Raji (cell line): Measurements from ENCODE around the gene CACNG1.

Source experiments
- POLR2A ChIP-seq: IDR thresholded peaks from 2 replicates; pipeline ENCODE4 v1.6.1; 2011; ENCODE audit warnings: low read depth, low read length, control low read depth; ENCODE audit not compliant: insufficient read depth

Gene CACNG1

DNA sequence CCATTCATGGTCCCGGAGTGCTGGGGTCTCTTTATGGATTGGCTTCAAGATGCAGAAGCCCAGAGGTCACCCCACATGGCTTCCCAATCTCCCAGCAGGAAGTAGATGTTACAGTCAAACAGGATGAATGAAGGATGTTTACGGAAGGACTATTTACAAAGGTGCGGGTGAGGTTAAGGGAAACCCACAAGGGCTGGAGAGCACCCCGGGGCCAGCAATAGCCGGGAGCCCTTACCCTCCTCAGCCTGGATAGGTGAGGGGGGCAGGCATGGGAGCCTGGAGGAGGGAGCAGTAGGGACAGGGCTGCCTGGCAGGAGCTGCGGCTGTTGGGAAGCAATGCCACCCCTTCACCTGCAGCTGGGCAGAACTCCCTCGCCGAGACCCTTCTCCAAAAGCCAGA lies 24.5 kb upstream of the CACNG1 start:
- no peak for TF ChIP-seq POLR2A

DNA sequence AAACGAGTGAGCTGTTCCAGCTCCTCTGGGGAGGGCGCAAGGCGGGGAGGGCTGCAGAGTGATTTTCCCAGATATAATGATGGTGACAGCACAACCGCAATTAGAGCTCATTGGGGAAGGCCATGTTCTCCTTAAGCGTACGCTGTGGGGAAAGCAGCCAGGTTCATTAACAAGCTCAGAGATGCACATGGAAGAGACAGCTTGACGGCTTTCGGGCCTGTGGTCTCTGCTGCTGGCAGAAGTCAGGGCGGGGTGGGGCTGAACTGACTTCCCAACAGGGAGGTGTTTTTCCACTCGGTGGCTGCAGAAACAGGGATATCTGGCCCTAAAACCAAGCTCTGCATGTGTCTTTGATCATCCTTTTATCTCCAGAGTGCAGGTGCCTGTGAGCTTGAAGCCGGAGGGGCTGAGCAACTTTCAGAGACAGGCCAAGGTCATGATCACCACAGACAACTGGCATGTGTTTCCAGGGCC lies 24.0 kb upstream of the CACNG1 start:
- no peak for TF ChIP-seq POLR2A

DNA sequence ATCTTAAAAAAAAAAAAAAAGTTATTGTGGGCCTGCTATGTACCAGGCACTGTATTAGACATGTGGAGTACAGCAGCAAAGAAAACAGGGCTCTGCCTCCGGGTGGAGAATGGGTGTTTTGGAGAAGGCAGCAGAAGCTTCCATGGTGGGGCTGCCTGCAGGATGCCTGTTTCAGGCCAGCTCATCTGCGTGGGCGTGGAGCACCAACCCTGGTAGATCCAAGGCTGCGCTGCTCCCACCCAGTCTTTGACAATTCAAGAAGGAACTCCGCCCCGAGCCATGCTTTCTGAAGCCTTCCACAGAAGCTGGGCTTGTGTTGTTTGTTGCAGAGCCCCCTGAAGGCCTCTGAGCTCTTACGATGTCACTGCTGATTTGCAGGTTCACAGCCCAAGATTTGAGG lies 23.2 kb upstream of the CACNG1 start:
- TF ChIP-seq POLR2A = no peak

DNA sequence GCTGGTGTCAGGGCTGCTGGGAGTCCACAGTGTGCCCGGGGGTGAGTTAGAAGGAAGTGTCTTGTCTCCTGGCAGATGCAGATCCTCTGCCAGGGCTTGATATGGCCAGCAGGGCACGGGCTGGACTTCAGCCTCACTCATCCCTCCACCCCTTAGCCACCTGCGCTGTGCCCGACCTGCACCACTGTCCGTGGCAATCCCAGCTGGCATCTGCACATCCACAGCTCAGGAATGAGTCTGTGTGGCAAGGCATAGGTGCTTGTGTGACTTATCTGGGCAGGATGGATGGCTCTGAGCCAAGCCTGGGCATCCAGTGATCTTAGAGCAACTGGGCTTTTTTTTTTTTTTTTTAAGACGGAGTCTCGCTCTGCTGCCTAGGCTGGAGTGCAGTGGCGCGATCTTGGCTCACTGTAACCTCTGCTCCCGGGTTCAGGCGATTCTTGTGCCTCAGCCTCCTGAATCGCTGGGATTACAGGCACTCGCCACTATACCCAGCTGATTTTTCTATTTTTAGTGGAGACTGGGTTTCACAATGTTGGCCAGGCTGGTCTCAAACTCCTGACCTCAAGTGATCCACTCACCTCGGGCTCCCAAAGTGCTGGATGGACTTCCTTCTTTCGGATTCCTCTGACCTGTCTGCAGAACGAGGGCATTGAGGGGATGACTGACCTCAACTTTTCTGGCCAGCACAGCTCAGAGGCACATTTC lies 22.5 kb upstream of the CACNG1 start:
- TF ChIP-seq POLR2A = no peak

DNA sequence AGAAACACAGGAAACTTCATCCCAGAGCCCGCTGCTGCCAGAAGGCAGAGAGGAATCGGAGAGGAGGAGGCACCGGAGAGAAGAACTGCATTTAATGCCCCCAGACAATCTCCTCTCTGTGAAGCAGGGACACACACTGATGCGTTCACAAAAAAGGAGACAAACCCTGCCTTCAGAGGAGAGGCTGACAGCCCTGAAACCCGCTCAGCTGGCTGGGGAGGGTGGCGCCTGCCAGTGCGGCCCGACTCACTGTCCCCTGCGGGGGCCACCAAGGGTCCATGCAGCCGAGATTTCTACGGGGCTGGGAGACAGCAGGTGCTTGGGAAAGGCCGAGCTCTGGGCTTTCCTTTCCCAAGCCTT lies 21.9 kb upstream of the CACNG1 start:
- TF ChIP-seq POLR2A = no peak

DNA sequence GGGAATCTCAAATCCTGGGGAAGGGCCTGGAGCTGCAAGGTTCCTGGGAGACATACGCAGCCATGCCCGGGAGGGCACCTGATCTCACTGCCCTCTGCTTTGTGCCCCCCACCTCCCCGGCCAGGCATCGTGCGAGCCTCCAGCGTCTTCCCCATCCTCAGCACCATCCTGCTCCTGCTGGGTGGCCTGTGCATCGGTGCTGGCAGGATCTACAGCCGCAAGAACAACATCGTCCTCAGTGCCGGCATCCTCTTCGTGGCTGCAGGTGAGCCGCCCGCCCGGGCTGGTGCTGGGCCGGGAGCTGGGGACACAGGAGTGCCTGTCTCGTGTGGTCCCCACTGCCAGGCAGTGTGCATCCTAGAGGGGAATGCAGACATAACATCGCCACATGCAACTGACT lies 19.6 kb upstream of the CACNG1 start:
- no peak for TF ChIP-seq POLR2A

DNA sequence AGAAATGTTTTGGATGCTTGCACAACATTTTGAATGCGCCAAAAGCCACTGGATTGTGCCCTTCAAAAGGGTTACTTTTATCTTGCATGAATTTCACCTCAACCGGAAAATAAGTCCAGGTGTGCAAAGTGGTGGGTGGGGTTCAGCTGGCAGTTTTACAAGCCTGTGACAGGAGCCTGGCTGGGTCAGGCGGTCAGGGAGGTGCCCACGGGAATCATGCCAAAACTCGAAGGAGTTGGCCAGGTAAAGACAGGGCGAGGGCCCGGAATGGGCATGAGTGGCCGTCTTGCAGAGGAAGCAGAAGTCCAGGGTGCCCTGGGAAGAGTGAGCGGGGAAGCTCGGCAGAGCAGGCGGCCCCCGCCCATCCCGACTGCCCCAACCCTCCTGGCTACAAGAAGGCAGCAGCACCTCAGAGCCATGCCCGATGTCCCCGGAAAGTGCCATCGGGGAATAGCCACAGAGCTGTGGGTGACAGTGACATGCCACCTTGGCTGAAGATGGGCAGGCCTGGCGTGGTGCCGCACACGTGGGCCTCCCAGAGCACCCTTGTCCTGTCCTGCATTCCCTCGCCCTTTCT lies 19.1 kb upstream of the CACNG1 start:
- TF ChIP-seq POLR2A = no peak

DNA sequence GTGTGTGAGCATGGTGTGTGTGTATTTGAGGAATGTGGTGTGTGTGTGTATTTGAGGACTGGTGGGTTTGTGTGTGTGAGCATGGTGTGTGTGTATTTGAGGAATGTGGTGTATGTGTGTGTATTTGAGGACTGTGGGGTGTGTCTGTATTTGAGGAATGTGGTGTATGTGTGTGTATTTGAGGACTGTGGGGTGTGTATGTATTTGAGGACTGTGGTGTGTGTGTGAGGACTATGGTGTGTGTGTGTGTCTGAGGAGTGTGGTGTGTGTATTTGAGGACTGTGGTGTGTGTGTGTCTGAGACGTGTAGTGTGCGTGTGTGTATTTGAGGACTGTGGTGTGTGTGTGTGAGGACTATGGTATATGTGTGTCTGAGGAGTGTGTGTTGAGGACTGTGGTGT lies 18.0 kb upstream of the CACNG1 start:
- TF ChIP-seq POLR2A = no peak

DNA sequence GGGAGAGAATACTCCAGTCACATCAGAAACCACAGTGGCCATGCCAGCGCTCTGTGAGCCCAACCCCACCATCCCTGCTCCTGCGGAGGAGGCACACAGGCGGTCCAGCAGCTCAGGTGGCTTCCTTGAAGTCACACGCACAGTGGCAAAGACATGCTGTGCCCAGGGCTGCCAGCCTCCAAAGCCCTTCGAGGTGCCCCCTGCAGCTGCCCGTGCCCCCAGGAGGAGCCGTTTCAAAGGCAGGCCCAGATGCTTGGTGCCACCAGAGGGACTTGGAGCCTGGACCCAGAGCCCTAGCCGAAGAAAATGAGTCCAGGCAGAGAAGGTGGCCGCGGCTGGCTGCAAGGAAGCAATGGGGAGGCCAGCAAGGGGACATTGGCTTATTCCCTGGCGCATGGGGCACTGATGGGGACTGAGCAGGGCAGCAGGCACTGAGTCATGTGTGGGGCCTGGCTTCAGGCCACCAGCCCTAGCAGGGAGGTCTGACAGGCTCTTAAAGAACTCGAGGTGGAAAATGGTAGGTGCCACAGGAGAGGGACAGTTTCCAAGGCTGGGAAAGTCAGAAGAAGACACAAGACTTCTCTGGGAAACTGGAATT lies 17.2 kb upstream of the CACNG1 start:
- no peak for TF ChIP-seq POLR2A

DNA sequence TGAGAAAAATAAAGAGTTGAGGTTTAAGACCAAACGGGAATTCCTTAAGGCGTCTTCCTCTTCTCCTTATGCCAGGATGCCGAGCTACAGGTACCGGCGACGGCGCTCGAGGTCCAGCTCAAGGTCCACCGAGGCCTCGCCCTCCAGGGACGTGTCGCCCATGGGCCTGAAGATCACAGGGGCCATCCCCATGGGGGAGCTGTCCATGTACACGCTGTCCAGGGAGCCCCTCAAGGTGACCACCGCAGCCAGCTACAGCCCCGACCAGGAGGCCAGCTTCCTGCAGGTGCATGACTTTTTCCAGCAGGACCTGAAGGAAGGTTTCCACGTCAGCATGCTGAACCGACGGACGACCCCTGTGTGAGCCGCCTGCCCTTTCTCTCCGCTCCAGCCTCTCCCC lies 13.7 kb upstream of the CACNG1 start:
- no peak for TF ChIP-seq POLR2A

DNA sequence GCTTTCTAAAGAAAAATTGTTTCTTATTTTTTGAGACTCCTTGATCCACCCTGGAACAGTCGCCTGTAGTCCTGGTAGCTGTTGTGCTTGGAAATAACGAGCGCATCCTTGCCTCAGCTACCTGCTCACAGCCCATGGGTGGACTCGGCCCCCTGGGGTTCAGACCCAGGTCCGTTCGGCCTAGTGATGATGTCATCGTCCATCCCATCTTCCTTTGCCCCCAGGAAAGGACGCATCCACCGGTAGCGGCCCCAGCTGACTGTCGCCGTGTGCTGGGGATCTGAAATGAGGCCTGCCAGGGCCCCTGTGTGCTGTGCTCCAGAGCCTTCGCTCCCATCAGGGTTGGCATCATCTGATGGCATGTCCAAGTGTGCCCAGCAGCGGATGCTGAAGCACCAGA lies 12.0 kb upstream of the CACNG1 start:
- no peak for TF ChIP-seq POLR2A

DNA sequence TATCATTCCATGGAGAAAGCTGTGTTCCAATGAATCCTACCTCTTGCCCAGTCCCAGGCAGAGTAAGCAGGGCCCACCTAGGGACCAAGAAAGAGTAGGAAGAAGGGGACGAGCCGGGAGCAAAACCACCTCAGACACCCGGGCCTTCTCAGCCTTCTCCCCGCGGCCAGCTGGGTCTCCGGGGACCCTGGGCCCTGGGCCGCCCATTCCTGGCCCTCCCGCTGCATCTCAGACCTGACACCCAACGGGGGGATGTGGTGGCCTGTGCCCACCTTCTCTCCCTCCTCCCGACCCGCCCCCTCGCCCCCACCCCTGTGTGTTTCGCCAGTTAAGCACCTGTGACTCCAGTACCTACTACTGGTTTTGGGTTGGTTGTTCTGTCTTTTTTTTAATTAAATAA lies 11.4 kb upstream of the CACNG1 start:
- no peak for TF ChIP-seq POLR2A

DNA sequence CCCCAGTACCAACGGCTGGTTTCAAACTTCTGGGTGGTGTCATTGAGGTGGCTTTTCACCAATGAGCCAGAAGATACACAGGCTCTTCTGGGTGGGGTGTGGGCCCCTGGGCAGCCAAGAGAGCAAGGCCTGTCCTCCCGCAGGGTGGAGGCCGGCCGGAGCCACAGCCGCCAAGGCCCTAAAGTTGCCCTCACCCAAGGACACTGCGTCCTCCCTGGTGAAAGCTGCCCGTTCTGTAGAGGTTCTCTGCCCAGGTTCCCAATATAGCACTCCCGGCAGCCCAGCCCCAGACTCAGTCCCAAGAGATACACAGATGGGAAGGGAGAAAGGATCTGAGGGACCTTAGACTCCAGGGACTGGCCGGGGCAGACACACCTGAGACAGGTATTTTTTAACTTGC lies 10.7 kb upstream of the CACNG1 start:
- no peak for TF ChIP-seq POLR2A

DNA sequence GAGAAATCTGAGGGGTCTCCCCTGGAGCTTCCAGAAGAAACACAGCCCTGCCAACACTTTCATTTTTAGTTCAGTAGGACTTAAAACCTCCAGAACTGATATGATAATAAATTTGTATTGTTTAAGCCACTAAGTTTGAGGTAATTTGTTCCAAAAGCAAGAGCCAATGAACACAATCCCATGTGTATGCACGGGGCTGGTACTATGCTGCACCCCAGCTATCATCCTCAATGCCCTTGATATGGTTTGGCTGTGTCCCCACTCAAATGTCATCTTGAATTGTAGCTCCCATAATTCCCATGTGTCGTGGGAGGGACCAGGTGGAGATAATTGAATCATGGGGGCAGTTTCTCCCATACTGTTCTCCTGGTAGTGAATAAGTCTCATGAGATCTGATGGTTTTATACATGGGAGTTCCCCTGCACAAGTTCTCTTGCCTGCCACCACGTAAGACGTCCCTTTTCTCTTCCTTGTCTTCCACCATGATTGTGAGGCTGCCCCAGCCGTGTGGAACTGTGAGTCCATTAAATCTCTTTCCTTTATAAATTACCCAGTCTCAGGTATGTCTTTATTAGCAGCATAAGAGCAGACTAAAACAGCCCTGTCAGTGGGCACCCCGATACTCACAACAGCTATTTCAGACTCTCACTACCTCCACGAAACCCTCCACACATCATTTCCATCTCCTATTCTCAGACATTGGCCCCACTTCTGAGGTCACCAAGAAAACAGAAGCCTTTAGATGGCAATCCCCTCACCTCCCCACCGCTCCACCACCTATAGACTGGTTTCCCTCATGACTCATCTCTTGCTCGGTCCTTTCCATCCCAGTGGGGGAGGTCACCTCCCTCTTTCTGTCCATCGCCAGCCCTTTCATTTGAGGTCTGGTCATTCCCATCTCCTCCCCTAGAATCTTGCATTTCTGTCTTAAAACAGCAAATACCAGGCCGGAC lies 8.9 kb upstream of the CACNG1 start:
- no peak for TF ChIP-seq POLR2A

DNA sequence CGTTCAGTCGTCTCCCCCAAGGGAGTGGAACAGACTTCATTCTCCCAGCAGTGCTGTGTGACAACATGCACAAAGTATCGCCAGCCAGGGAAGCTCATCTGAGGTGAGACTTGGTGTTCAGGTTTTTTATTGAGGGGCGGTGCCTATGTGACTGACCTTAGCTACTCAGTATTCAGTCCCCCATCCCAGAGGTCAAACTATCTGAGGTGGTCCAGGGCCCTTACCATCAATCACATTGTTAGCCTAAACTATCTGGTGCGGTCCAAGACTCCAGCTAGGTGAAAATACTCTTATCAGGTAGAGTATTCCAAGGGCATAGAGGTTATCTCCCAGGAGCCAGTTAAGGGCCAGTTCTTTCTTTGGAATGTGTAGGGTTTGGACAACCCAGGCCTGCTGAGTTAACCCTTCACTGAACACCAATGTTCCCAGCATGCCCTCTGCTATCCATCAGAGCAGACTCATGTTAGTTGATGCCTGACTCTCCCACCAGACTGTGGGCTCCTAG lies 5.4 kb upstream of the CACNG1 start:
- no peak for TF ChIP-seq POLR2A
